Astrocyte (in vitro differentiated cells and primary cell): Measurements from ENCODE around the gene PEX11G. TPM values are rescaled to one million over a fixed set of nuclear protein-coding genes. Genes with fewer than 3 reads are reported as not detected.

Experiments used
- DNase-seq: peaks from one replicate; pipeline ENCODE4 v3.0.0-alpha.2; 2010; ENCODE audit warnings: low read depth
- FAIRE-seq: peaks from 2 replicates; lab custom pipeline; 2011; peaks lifted over from hg19 to GRCh38; lab: Jason Lieb, UNC
- H2AFZ ChIP-seq: 2 replicates; pipeline ENCODE4 v1.6.0; 2012; ENCODE audit warnings: low read depth, low read length, inconsistent platforms
- H3K27ac ChIP-seq: 2 replicates; pipeline ENCODE4 v1.5.1; 2011; ENCODE audit warnings: low read depth, low read length, inconsistent platforms
- H3K27me3 ChIP-seq: 2 replicates; pipeline ENCODE4 v1.6.0; 2011; ENCODE audit warnings: low read length, inconsistent platforms; ENCODE audit not compliant: insufficient read depth
- H3K36me3 ChIP-seq: 2 replicates; pipeline ENCODE4 v1.5.1; 2011; ENCODE audit warnings: low read length, inconsistent platforms; ENCODE audit not compliant: insufficient read depth
- H3K4me1 ChIP-seq: 2 replicates; pipeline ENCODE4 v1.5.1; 2011; ENCODE audit warnings: low read length, inconsistent platforms; ENCODE audit not compliant: insufficient read depth
- H3K4me2 ChIP-seq: 2 replicates; pipeline ENCODE4 v1.6.0; 2012; ENCODE audit warnings: low read length, inconsistent platforms
- H3K4me3 ChIP-seq: 2 replicates; pipeline ENCODE4 v1.5.1; 2011; ENCODE audit warnings: low read depth, mild to moderate bottlenecking, low read length, inconsistent platforms; ENCODE audit not compliant: insufficient read depth
- H3K79me2 ChIP-seq: 2 replicates; pipeline ENCODE4 v1.6.0; 2012; ENCODE audit warnings: mild to moderate bottlenecking, low read length, inconsistent platforms; ENCODE audit not compliant: insufficient read depth
- H3K9ac ChIP-seq: 2 replicates; pipeline ENCODE4 v1.6.0; 2012; ENCODE audit warnings: mild to moderate bottlenecking, low read length, inconsistent platforms
- H3K9me3 ChIP-seq: 2 replicates; pipeline ENCODE4 v1.5.1; 2012; ENCODE audit warnings: low read depth, mild to moderate bottlenecking, low read length, inconsistent platforms; ENCODE audit not compliant: insufficient read depth
- H4K20me1 ChIP-seq: 2 replicates; pipeline ENCODE4 v1.6.0; 2012; ENCODE audit warnings: low read length, inconsistent platforms; ENCODE audit not compliant: insufficient read depth
- H3K27ac Mint-ChIP-seq: one replicate; pipeline ENCODE4 v1.8.0; 2021; ENCODE audit warnings: mild to moderate bottlenecking, mixed read lengths; ENCODE audit not compliant: unreplicated experiment
- H3K27me3 Mint-ChIP-seq: one replicate; pipeline ENCODE4 v1.8.0; 2021; ENCODE audit warnings: low read depth, mixed read lengths; ENCODE audit not compliant: unreplicated experiment
- H3K36me3 Mint-ChIP-seq: one replicate; pipeline ENCODE4 v1.8.0; 2021; ENCODE audit warnings: low read depth, mixed read lengths; ENCODE audit not compliant: unreplicated experiment
- H3K4me1 Mint-ChIP-seq: one replicate; pipeline ENCODE4 v1.8.0; 2021; ENCODE audit warnings: low read depth, mixed read lengths; ENCODE audit not compliant: unreplicated experiment
- H3K4me3 Mint-ChIP-seq: one replicate; pipeline ENCODE4 v1.8.0; 2021; ENCODE audit warnings: mild to moderate bottlenecking, moderate library complexity, mixed read lengths; ENCODE audit not compliant: unreplicated experiment
- H3K9me3 Mint-ChIP-seq: one replicate; pipeline ENCODE4 v1.8.0; 2021; ENCODE audit warnings: mild to moderate bottlenecking, mixed read lengths; ENCODE audit not compliant: unreplicated experiment
- EZH2 ChIP-seq: IDR thresholded peaks from 2 replicates; pipeline ENCODE4 v1.6.1; 2012; ENCODE audit warnings: mild to moderate bottlenecking, low read length, inconsistent platforms; ENCODE audit not compliant: insufficient read depth
- total RNA-seq: library from RNA; stranded (reverse); gene quantifications from 2 replicates; pipeline ENCODE4 v1.2.1, GENCODE V29; 2021
- TF ChIP-seq, protein P1 (sequence below): IDR thresholded peaks from 2 replicates; pipeline ENCODE4 v1.5.1; 2011; ENCODE audit warnings: low read depth, mild to moderate bottlenecking, inconsistent platforms, low read length, moderate library complexity; ENCODE audit not compliant: insufficient read depth

The PEX11G gene
- total RNA-seq, 1 donor from 2014 or later: 1.7 TPM

GRCh38 chr19:7475665-7476064 lies 13.2 kb downstream of the PEX11G start:
- Histone ChIP-seq H3K9ac (no peak overlapping the region), H3K4me1 (peaks cover 9% of the 10 kb centered on the region), H3K4me3 (no peak overlapping the region), H3K9me3 (no peaks in the 10 kb centered on the region), H3K36me3 (peaks cover 3% of the 10 kb centered on the region), H3K27ac (no peak overlapping the region), H3K4me2 (no peak overlapping the region), H3K79me2 (no peaks in the 10 kb centered on the region), H3K27me3 (no peaks in the 10 kb centered on the region), H4K20me1 (no peaks in the 10 kb centered on the region), H2AFZ (no peak overlapping the region)
- no peak for DNase-seq
- FAIRE-seq: no peak
- Mint-ChIP-seq H3K36me3 (peaks cover 5% of the 10 kb centered on the region), H3K27me3 (no peaks in the 10 kb centered on the region), H3K4me1 (peaks cover 5% of the 10 kb centered on the region), H3K9me3 (no peaks in the 10 kb centered on the region), H3K4me3 (no peak overlapping the region), H3K27ac (no peak overlapping the region)
- TF ChIP-seq, protein P1, sequence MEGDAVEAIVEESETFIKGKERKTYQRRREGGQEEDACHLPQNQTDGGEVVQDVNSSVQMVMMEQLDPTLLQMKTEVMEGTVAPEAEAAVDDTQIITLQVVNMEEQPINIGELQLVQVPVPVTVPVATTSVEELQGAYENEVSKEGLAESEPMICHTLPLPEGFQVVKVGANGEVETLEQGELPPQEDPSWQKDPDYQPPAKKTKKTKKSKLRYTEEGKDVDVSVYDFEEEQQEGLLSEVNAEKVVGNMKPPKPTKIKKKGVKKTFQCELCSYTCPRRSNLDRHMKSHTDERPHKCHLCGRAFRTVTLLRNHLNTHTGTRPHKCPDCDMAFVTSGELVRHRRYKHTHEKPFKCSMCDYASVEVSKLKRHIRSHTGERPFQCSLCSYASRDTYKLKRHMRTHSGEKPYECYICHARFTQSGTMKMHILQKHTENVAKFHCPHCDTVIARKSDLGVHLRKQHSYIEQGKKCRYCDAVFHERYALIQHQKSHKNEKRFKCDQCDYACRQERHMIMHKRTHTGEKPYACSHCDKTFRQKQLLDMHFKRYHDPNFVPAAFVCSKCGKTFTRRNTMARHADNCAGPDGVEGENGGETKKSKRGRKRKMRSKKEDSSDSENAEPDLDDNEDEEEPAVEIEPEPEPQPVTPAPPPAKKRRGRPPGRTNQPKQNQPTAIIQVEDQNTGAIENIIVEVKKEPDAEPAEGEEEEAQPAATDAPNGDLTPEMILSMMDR: no peak

DNA sequence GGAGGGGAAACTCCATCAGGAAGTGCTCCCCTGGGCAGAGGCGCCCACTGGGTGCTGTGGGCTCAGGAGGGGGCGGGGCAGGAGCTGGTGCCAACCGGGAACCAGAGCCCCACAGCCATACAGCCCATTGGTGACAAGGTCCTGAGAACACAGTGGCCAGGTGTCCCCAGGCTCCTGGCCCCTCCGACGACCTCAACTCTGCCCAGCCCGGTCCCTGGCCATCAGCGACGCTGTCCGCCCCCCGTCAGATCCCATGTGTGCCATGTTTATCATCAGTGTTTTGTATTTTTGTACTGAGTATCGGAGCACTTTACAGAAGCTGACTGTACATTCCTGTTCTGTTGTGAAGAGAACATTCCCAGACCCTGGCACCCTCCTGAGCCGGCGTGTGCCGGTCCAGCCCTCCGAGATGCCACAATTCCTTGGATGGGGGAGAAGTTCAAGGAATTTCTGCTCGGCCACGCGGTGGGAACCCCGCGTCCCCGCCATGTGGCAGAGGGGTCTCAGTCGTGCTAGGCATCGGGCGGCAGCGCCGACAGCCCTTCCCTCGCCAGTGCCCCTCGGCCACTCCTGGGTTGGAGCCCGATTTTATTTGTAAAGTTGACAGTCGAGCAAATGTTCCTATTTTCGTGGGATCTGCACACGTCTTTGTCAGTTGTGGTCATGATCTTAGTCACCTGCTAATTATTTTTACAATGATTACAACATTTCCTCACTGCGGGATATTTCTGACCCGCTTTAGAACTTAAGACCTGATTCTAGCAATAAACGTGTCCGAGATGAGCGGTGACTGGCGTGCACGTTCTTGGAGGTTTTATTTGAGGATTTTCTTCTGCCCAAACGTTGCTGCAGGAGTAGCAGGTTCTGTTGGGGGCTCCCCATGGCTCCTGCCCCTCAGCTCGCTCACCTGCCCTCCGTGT lies 16.9 kb downstream of the PEX11G start:
- Histone ChIP-seq H3K27me3 (no peaks in the 10 kb centered on the region), H2AFZ (no peak overlapping the region), H4K20me1 (no peaks in the 10 kb centered on the region), H3K9me3 (no peaks in the 10 kb centered on the region), H3K27ac (no peak overlapping the region), H3K4me3 (no peak overlapping the region), H3K79me2 (no peaks in the 10 kb centered on the region), H3K4me2 (no peak overlapping the region), H3K9ac (no peak overlapping the region), H3K36me3 (peaks cover 3% of the 10 kb centered on the region), H3K4me1 (no peaks in the 10 kb centered on the region)
- no peak overlapping the region for H3K27ac Mint-ChIP-seq
- no peak overlapping the region for H3K4me3 Mint-ChIP-seq
- H3K36me3 Mint-ChIP-seq: peaks cover 14% of the 10 kb centered on the region
- no peaks in the 10 kb centered on the region for H3K4me1 Mint-ChIP-seq
- H3K9me3 Mint-ChIP-seq: no peaks in the 10 kb centered on the region
- no peak for TF ChIP-seq EZH2
- no peak for FAIRE-seq
- no peak for DNase-seq
- H3K27me3 Mint-ChIP-seq: no peaks in the 10 kb centered on the region

GRCh38 chr19:7470540-7471305 lies 18.1 kb downstream of the PEX11G start:
- no peaks in the 10 kb centered on the region for H3K9me3 Mint-ChIP-seq
- Histone ChIP-seq H3K9me3 (no peaks in the 10 kb centered on the region), H3K79me2 (no peaks in the 10 kb centered on the region), H3K4me3 (no peak overlapping the region), H3K4me2 (no peak overlapping the region), H3K27ac (no peak overlapping the region), H4K20me1 (no peaks in the 10 kb centered on the region), H3K9ac (no peak overlapping the region), H2AFZ (no peak overlapping the region), H3K4me1 (no peaks in the 10 kb centered on the region), H3K27me3 (no peaks in the 10 kb centered on the region), H3K36me3 (peaks cover 3% of the 10 kb centered on the region)
- no peaks in the 10 kb centered on the region for H3K4me1 Mint-ChIP-seq
- peaks cover 14% of the 10 kb centered on the region for H3K36me3 Mint-ChIP-seq
- H3K4me3 Mint-ChIP-seq: no peak overlapping the region
- DNase-seq (no peak), FAIRE-seq (no peak)
- H3K27ac Mint-ChIP-seq: no peak overlapping the region
- TF ChIP-seq, protein P1: no peak
- TF ChIP-seq EZH2: no peak
- H3K27me3 Mint-ChIP-seq: no peaks in the 10 kb centered on the region
